Astrocyte (in vitro differentiated cells and primary cell): ENCODE results near the gene ARID4B. TPM values are rescaled to one million over a fixed set of nuclear protein-coding genes. Genes with fewer than 3 reads are reported as not detected.

ENCODE experiments used
- DNase-seq: peaks from one replicate; pipeline ENCODE4 v3.0.0-alpha.2; 2010; ENCODE audit warnings: low read depth
- FAIRE-seq: peaks from 2 replicates; lab custom pipeline; 2011; peaks lifted over from hg19 to GRCh38; lab: Jason Lieb, UNC
- H2AFZ ChIP-seq: 2 replicates; pipeline ENCODE4 v1.6.0; 2012; ENCODE audit warnings: low read depth, low read length, inconsistent platforms
- H3K27ac ChIP-seq: 2 replicates; pipeline ENCODE4 v1.5.1; 2011; ENCODE audit warnings: low read depth, low read length, inconsistent platforms
- H3K27me3 ChIP-seq: 2 replicates; pipeline ENCODE4 v1.6.0; 2011; ENCODE audit warnings: low read length, inconsistent platforms; ENCODE audit not compliant: insufficient read depth
- H3K36me3 ChIP-seq: 2 replicates; pipeline ENCODE4 v1.5.1; 2011; ENCODE audit warnings: low read length, inconsistent platforms; ENCODE audit not compliant: insufficient read depth
- H3K4me1 ChIP-seq: 2 replicates; pipeline ENCODE4 v1.5.1; 2011; ENCODE audit warnings: low read length, inconsistent platforms; ENCODE audit not compliant: insufficient read depth
- H3K4me2 ChIP-seq: 2 replicates; pipeline ENCODE4 v1.6.0; 2012; ENCODE audit warnings: low read length, inconsistent platforms
- H3K4me3 ChIP-seq: 2 replicates; pipeline ENCODE4 v1.5.1; 2011; ENCODE audit warnings: low read depth, mild to moderate bottlenecking, low read length, inconsistent platforms; ENCODE audit not compliant: insufficient read depth
- H3K79me2 ChIP-seq: 2 replicates; pipeline ENCODE4 v1.6.0; 2012; ENCODE audit warnings: mild to moderate bottlenecking, low read length, inconsistent platforms; ENCODE audit not compliant: insufficient read depth
- H3K9ac ChIP-seq: 2 replicates; pipeline ENCODE4 v1.6.0; 2012; ENCODE audit warnings: mild to moderate bottlenecking, low read length, inconsistent platforms
- H3K9me3 ChIP-seq: 2 replicates; pipeline ENCODE4 v1.5.1; 2012; ENCODE audit warnings: low read depth, mild to moderate bottlenecking, low read length, inconsistent platforms; ENCODE audit not compliant: insufficient read depth
- H4K20me1 ChIP-seq: 2 replicates; pipeline ENCODE4 v1.6.0; 2012; ENCODE audit warnings: low read length, inconsistent platforms; ENCODE audit not compliant: insufficient read depth
- H3K27ac Mint-ChIP-seq: one replicate; pipeline ENCODE4 v1.8.0; 2021; ENCODE audit warnings: mild to moderate bottlenecking, mixed read lengths; ENCODE audit not compliant: unreplicated experiment
- H3K27me3 Mint-ChIP-seq: one replicate; pipeline ENCODE4 v1.8.0; 2021; ENCODE audit warnings: low read depth, mixed read lengths; ENCODE audit not compliant: unreplicated experiment
- H3K36me3 Mint-ChIP-seq: one replicate; pipeline ENCODE4 v1.8.0; 2021; ENCODE audit warnings: low read depth, mixed read lengths; ENCODE audit not compliant: unreplicated experiment
- H3K4me1 Mint-ChIP-seq: one replicate; pipeline ENCODE4 v1.8.0; 2021; ENCODE audit warnings: low read depth, mixed read lengths; ENCODE audit not compliant: unreplicated experiment
- H3K4me3 Mint-ChIP-seq: one replicate; pipeline ENCODE4 v1.8.0; 2021; ENCODE audit warnings: mild to moderate bottlenecking, moderate library complexity, mixed read lengths; ENCODE audit not compliant: unreplicated experiment
- H3K9me3 Mint-ChIP-seq: one replicate; pipeline ENCODE4 v1.8.0; 2021; ENCODE audit warnings: mild to moderate bottlenecking, mixed read lengths; ENCODE audit not compliant: unreplicated experiment
- CTCF ChIP-seq: IDR thresholded peaks from 2 replicates; pipeline ENCODE4 v1.5.1; 2011; ENCODE audit warnings: low read depth, mild to moderate bottlenecking, inconsistent platforms, low read length, moderate library complexity; ENCODE audit not compliant: insufficient read depth
- EZH2 ChIP-seq: IDR thresholded peaks from 2 replicates; pipeline ENCODE4 v1.6.1; 2012; ENCODE audit warnings: mild to moderate bottlenecking, low read length, inconsistent platforms; ENCODE audit not compliant: insufficient read depth
- total RNA-seq: library from RNA; stranded (reverse); gene quantifications from 2 replicates; pipeline ENCODE4 v1.2.1, GENCODE V29; 2021

Gene ARID4B
- total RNA-seq, 1 donor from 2014 or later = 38.6 TPM

GRCh38 chr1:235226933-235227332 lies 101.0 kb downstream of the ARID4B start:
- H4K20me1 ChIP-seq = no peaks in the 10 kb centered on the region
- Mint-ChIP-seq H3K27ac (peak overlapping the region; percentile 37), H3K9me3 (no peaks in the 10 kb centered on the region), H3K4me1 (no peaks in the 10 kb centered on the region), H3K4me3 (no peak overlapping the region), H3K36me3 (peaks cover 5% of the 10 kb centered on the region), H3K27me3 (no peaks in the 10 kb centered on the region)
- FAIRE-seq (no peak), DNase-seq (no peak)
- no peak overlapping the region for H3K4me3 ChIP-seq
- H3K9ac ChIP-seq = no peak overlapping the region
- no peaks in the 10 kb centered on the region for H3K4me1 ChIP-seq
- no peaks in the 10 kb centered on the region for H3K9me3 ChIP-seq
- H3K4me2 ChIP-seq = no peak overlapping the region
- no peak overlapping the region for H2AFZ ChIP-seq
- no peak overlapping the region for H3K27ac ChIP-seq
- no peak for TF ChIP-seq CTCF
- no peak for TF ChIP-seq EZH2
- H3K79me2 ChIP-seq = no peaks in the 10 kb centered on the region
- peaks cover 12% of the 10 kb centered on the region for H3K36me3 ChIP-seq
- H3K27me3 ChIP-seq = no peaks in the 10 kb centered on the region

- no peaks in the 10 kb centered on the region for H3K27me3 ChIP-seq
- H3K4me1 ChIP-seq = no peaks in the 10 kb centered on the region
- peaks cover 5% of the 10 kb centered on the region for H3K36me3 Mint-ChIP-seq
- FAIRE-seq (no peak), DNase-seq (no peak)
- H3K9ac ChIP-seq = no peak overlapping the region
- no peaks in the 10 kb centered on the region for H3K4me1 Mint-ChIP-seq
- no peaks in the 10 kb centered on the region for H3K27me3 Mint-ChIP-seq
- H3K4me3 ChIP-seq = no peak overlapping the region
- no peak overlapping the region for H3K4me2 ChIP-seq
- H3K9me3 Mint-ChIP-seq = no peaks in the 10 kb centered on the region
- no peak for TF ChIP-seq CTCF
- no peak for TF ChIP-seq EZH2
- peaks cover 16% of the 10 kb centered on the region for H3K36me3 ChIP-seq
- no peaks in the 10 kb centered on the region for H3K9me3 ChIP-seq
- H3K79me2 ChIP-seq = no peaks in the 10 kb centered on the region
- no peaks in the 10 kb centered on the region for H4K20me1 ChIP-seq
- no peak overlapping the region for H2AFZ ChIP-seq
- no peak overlapping the region for H3K4me3 Mint-ChIP-seq
- H3K27ac Mint-ChIP-seq = no peak overlapping the region
- H3K27ac ChIP-seq = no peak overlapping the region
These were observed 102.7 kb downstream of the ARID4B start for GRCh38 chr1:235225299-235225698.

GRCh38 chr1:235221653-235222375 lies 106.2 kb downstream of the ARID4B start:
- no peak overlapping the region for H3K4me3 Mint-ChIP-seq
- Histone ChIP-seq H3K36me3 (peaks cover 14% of the 10 kb centered on the region), H3K4me3 (no peak overlapping the region), H3K9ac (no peak overlapping the region), H3K27me3 (no peaks in the 10 kb centered on the region), H2AFZ (no peak overlapping the region), H3K4me2 (no peak overlapping the region), H3K4me1 (no peaks in the 10 kb centered on the region), H3K9me3 (no peaks in the 10 kb centered on the region), H3K79me2 (no peaks in the 10 kb centered on the region), H3K27ac (no peak overlapping the region), H4K20me1 (no peaks in the 10 kb centered on the region)
- no peaks in the 10 kb centered on the region for H3K9me3 Mint-ChIP-seq
- H3K36me3 Mint-ChIP-seq = no peaks in the 10 kb centered on the region
- H3K27ac Mint-ChIP-seq = no peak overlapping the region
- no peaks in the 10 kb centered on the region for H3K27me3 Mint-ChIP-seq
- TF ChIP-seq EZH2 = no peak
- no peak for TF ChIP-seq CTCF
- no peak for DNase-seq
- no peak for FAIRE-seq
- no peaks in the 10 kb centered on the region for H3K4me1 Mint-ChIP-seq
